Astrocyte (in vitro differentiated cells and primary cell): ENCODE data around the gene SUPT4H1. TPM values are rescaled to one million over a fixed set of nuclear protein-coding genes. Genes with fewer than 3 reads are reported as not detected.

Experiments used
- DNase-seq: peaks from one replicate; pipeline ENCODE4 v3.0.0-alpha.2; 2010; ENCODE audit warnings: low read depth
- FAIRE-seq: peaks from 2 replicates; lab custom pipeline; 2011; peaks lifted over from hg19 to GRCh38; lab: Jason Lieb, UNC
- H2AFZ ChIP-seq: 2 replicates; pipeline ENCODE4 v1.6.0; 2012; ENCODE audit warnings: low read depth, low read length, inconsistent platforms
- H3K27ac ChIP-seq: 2 replicates; pipeline ENCODE4 v1.5.1; 2011; ENCODE audit warnings: low read depth, low read length, inconsistent platforms
- H3K27me3 ChIP-seq: 2 replicates; pipeline ENCODE4 v1.6.0; 2011; ENCODE audit warnings: low read length, inconsistent platforms; ENCODE audit not compliant: insufficient read depth
- H3K36me3 ChIP-seq: 2 replicates; pipeline ENCODE4 v1.5.1; 2011; ENCODE audit warnings: low read length, inconsistent platforms; ENCODE audit not compliant: insufficient read depth
- H3K4me1 ChIP-seq: 2 replicates; pipeline ENCODE4 v1.5.1; 2011; ENCODE audit warnings: low read length, inconsistent platforms; ENCODE audit not compliant: insufficient read depth
- H3K4me2 ChIP-seq: 2 replicates; pipeline ENCODE4 v1.6.0; 2012; ENCODE audit warnings: low read length, inconsistent platforms
- H3K4me3 ChIP-seq: 2 replicates; pipeline ENCODE4 v1.5.1; 2011; ENCODE audit warnings: low read depth, mild to moderate bottlenecking, low read length, inconsistent platforms; ENCODE audit not compliant: insufficient read depth
- H3K79me2 ChIP-seq: 2 replicates; pipeline ENCODE4 v1.6.0; 2012; ENCODE audit warnings: mild to moderate bottlenecking, low read length, inconsistent platforms; ENCODE audit not compliant: insufficient read depth
- H3K9ac ChIP-seq: 2 replicates; pipeline ENCODE4 v1.6.0; 2012; ENCODE audit warnings: mild to moderate bottlenecking, low read length, inconsistent platforms
- H3K9me3 ChIP-seq: 2 replicates; pipeline ENCODE4 v1.5.1; 2012; ENCODE audit warnings: low read depth, mild to moderate bottlenecking, low read length, inconsistent platforms; ENCODE audit not compliant: insufficient read depth
- H4K20me1 ChIP-seq: 2 replicates; pipeline ENCODE4 v1.6.0; 2012; ENCODE audit warnings: low read length, inconsistent platforms; ENCODE audit not compliant: insufficient read depth
- H3K27ac Mint-ChIP-seq: one replicate; pipeline ENCODE4 v1.8.0; 2021; ENCODE audit warnings: mild to moderate bottlenecking, mixed read lengths; ENCODE audit not compliant: unreplicated experiment
- H3K27me3 Mint-ChIP-seq: one replicate; pipeline ENCODE4 v1.8.0; 2021; ENCODE audit warnings: low read depth, mixed read lengths; ENCODE audit not compliant: unreplicated experiment
- H3K36me3 Mint-ChIP-seq: one replicate; pipeline ENCODE4 v1.8.0; 2021; ENCODE audit warnings: low read depth, mixed read lengths; ENCODE audit not compliant: unreplicated experiment
- H3K4me1 Mint-ChIP-seq: one replicate; pipeline ENCODE4 v1.8.0; 2021; ENCODE audit warnings: low read depth, mixed read lengths; ENCODE audit not compliant: unreplicated experiment
- H3K4me3 Mint-ChIP-seq: one replicate; pipeline ENCODE4 v1.8.0; 2021; ENCODE audit warnings: mild to moderate bottlenecking, moderate library complexity, mixed read lengths; ENCODE audit not compliant: unreplicated experiment
- H3K9me3 Mint-ChIP-seq: one replicate; pipeline ENCODE4 v1.8.0; 2021; ENCODE audit warnings: mild to moderate bottlenecking, mixed read lengths; ENCODE audit not compliant: unreplicated experiment
- EZH2 ChIP-seq: IDR thresholded peaks from 2 replicates; pipeline ENCODE4 v1.6.1; 2012; ENCODE audit warnings: mild to moderate bottlenecking, low read length, inconsistent platforms; ENCODE audit not compliant: insufficient read depth
- total RNA-seq: library from RNA; stranded (reverse); gene quantifications from 2 replicates; pipeline ENCODE4 v1.2.1, GENCODE V29; 2021
- TF ChIP-seq, protein P1 (sequence below): IDR thresholded peaks from 2 replicates; pipeline ENCODE4 v1.5.1; 2011; ENCODE audit warnings: low read depth, mild to moderate bottlenecking, inconsistent platforms, low read length, moderate library complexity; ENCODE audit not compliant: insufficient read depth

SUPT4H1 gene
- total RNA-seq, 1 donor from 2014 or later: 108 TPM

DNA sequence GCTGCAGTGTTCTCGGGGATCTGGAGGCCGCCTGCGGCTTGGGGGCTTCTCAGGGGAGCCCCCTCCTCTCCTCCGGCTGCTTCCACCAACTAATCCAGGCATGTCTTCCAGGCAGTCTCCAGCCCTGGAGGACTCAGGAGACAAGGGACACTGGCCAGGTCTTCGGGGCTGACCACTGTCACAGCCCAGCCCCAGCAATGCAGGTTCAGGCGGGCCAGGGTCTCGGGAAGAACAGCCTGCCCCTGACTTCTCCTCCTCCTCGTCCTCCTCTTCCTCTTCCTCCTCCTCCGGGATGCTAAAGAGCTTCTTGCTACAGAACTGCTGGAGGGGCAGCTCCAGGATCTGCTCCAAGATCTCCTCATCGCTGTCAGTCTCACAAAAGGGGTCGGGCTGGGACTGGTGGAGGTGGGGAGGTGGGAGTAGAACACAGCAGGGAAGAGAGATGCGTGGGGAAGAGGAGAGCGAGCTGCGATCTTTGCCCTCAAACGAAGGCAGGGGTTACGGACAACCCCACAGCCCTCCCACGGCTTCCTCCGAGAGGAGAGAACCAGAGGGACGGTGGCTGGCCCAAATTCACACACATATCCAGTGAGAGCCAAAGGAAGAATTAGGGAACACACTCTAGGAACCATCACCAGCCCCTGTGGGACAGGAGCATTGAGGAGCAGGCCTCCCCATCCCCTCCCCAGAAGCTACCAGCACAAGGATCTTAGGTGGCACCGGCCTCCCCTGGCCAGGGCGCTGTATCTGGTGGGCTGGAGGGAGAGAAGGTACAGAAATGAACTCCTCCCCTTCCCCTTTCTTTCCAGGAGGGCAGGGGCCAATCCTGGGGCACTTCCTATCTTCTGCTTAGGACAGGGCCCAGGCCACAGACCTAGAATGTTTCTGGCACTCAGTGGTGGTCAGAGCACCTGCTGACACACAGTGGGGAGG lies 42.8 kb downstream of the SUPT4H1 start:
- no peak for DNase-seq
- Histone ChIP-seq H2AFZ (no peak overlapping the region), H3K9me3 (no peaks in the 10 kb centered on the region), H3K4me1 (no peaks in the 10 kb centered on the region), H3K79me2 (no peaks in the 10 kb centered on the region), H3K27ac (no peak overlapping the region), H3K4me3 (no peak overlapping the region), H3K27me3 (no peaks in the 10 kb centered on the region), H4K20me1 (no peaks in the 10 kb centered on the region), H3K9ac (no peak overlapping the region), H3K4me2 (no peak overlapping the region), H3K36me3 (no peaks in the 10 kb centered on the region)
- peaks cover 32% of the 10 kb centered on the region for H3K27me3 Mint-ChIP-seq
- no peak overlapping the region for H3K4me3 Mint-ChIP-seq
- H3K9me3 Mint-ChIP-seq: peaks cover 2% of the 10 kb centered on the region
- H3K27ac Mint-ChIP-seq: no peak overlapping the region
- TF ChIP-seq, protein P1, sequence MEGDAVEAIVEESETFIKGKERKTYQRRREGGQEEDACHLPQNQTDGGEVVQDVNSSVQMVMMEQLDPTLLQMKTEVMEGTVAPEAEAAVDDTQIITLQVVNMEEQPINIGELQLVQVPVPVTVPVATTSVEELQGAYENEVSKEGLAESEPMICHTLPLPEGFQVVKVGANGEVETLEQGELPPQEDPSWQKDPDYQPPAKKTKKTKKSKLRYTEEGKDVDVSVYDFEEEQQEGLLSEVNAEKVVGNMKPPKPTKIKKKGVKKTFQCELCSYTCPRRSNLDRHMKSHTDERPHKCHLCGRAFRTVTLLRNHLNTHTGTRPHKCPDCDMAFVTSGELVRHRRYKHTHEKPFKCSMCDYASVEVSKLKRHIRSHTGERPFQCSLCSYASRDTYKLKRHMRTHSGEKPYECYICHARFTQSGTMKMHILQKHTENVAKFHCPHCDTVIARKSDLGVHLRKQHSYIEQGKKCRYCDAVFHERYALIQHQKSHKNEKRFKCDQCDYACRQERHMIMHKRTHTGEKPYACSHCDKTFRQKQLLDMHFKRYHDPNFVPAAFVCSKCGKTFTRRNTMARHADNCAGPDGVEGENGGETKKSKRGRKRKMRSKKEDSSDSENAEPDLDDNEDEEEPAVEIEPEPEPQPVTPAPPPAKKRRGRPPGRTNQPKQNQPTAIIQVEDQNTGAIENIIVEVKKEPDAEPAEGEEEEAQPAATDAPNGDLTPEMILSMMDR: no peak
- TF ChIP-seq EZH2: no peak
- no peak for FAIRE-seq
- H3K36me3 Mint-ChIP-seq: no peaks in the 10 kb centered on the region
- H3K4me1 Mint-ChIP-seq: no peaks in the 10 kb centered on the region

DNA sequence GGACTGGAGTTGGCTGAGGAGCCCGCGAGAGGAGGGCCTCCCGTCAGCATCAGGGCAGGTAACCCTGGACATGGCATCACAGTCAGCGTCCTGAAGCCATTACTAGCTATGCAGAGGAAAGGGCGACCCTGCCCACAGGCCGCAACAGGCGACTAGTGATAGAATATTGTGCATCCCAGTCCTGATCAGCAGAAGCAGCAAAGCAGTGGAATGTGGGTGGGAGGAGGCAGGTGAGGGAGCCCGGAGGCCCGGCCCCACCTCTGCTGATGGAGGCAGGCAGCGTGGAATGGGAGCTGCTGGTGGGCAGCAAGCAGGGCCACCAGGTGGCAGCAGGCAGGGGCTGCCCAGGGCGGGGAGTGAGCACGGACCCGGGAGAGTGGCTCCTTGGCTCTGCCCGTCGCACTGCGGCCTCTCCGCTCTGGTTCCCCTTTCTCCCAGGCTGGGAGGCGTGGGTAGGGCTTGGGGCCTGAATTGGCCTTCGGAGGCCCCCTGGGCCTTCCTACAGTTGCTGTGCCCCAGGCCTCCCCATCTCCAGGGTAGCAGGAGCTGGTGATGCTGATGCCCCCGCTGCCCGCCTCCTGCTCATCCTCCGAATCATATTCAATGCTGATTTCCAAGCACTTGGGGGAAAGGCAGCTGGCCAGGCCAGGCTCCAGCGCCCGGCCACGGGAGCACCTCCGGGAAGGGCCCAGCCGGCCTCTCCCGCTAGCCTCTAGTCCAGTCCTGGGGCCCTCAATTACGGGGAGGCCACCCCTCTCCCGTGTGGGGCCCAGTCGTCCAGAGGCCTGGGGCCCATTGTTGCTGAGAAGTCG lies 43.6 kb downstream of the SUPT4H1 start:
- Mint-ChIP-seq H3K4me1 (no peaks in the 10 kb centered on the region), H3K9me3 (no peaks in the 10 kb centered on the region), H3K36me3 (no peaks in the 10 kb centered on the region), H3K27ac (no peak overlapping the region), H3K4me3 (no peak overlapping the region), H3K27me3 (peaks cover 28% of the 10 kb centered on the region)
- H4K20me1 ChIP-seq: no peaks in the 10 kb centered on the region
- H3K4me3 ChIP-seq: no peak overlapping the region
- no peak overlapping the region for H3K4me2 ChIP-seq
- H3K9me3 ChIP-seq: no peaks in the 10 kb centered on the region
- no peak for FAIRE-seq
- no peak overlapping the region for H2AFZ ChIP-seq
- no peaks in the 10 kb centered on the region for H3K36me3 ChIP-seq
- H3K4me1 ChIP-seq: no peaks in the 10 kb centered on the region
- no peak for TF ChIP-seq EZH2
- TF ChIP-seq, protein P1: no peak
- no peak for DNase-seq
- H3K9ac ChIP-seq: no peak overlapping the region
- H3K27me3 ChIP-seq: no peaks in the 10 kb centered on the region
- no peaks in the 10 kb centered on the region for H3K79me2 ChIP-seq
- H3K27ac ChIP-seq: no peak overlapping the region
